GM13977 (cell line): ENCODE measurements around the gene PCNX2.

Experiments used
- DNase-seq: peaks from one replicate; pipeline ENCODE4 v3.0.0; 2012; ENCODE audit warnings: low spot score
- CTCF ChIP-seq: IDR thresholded peaks from 2 replicates; pipeline ENCODE4 v1.5.1; 2012; ENCODE audit warnings: mild to moderate bottlenecking, control low read depth; ENCODE audit not compliant: insufficient read depth; ENCODE audit errors: extremely low read depth, missing control alignments
- in situ Hi-C: fragments of 300-500 bp; cut with MboI; formaldehyde crosslinking; loops from one replicate; pipeline ENCODE4 v1.12.0; 2022; ENCODE audit warnings: low sequenced_read_pairs, low pct_unique_long_range_greater_than_20kb, mixed read lengths, inconsistent platforms; ENCODE audit not compliant: unreplicated experiment

Gene PCNX2

GRCh38 chr1:233127157-233127556, 168.4 kb downstream of the PCNX2 start:
- in situ Hi-C loops: no loop called here
- no peak for TF ChIP-seq CTCF
- no peak for DNase-seq

- in situ Hi-C loops: no loop called here
- no peak for DNase-seq
- no peak for TF ChIP-seq CTCF
These were observed 172.7 kb downstream of the PCNX2 start for GRCh38 chr1:233122779-233123178.

GRCh38 chr1:233121947-233122559, 173.5 kb downstream of the PCNX2 start:
- no peak for DNase-seq
- in situ Hi-C loops: no loop called here
- TF ChIP-seq CTCF: no peak

GRCh38 chr1:233114860-233115259, 180.7 kb downstream of the PCNX2 start:
- in situ Hi-C loops: no loop called here
- no peak for TF ChIP-seq CTCF
- no peak for DNase-seq

- no peak for TF ChIP-seq CTCF
- in situ Hi-C loops: no loop called here
- no peak for DNase-seq
These were observed 181.4 kb downstream of the PCNX2 start for GRCh38 chr1:233114159-233114558.

- no peak for TF ChIP-seq CTCF
- in situ Hi-C loops: no loop called here
- peak; percentile 35 for DNase-seq
These were observed 182.3 kb downstream of the PCNX2 start for GRCh38 chr1:233113009-233113879.
